ENCODE results near the gene RWDD4.

RWDD4 gene

DNA sequence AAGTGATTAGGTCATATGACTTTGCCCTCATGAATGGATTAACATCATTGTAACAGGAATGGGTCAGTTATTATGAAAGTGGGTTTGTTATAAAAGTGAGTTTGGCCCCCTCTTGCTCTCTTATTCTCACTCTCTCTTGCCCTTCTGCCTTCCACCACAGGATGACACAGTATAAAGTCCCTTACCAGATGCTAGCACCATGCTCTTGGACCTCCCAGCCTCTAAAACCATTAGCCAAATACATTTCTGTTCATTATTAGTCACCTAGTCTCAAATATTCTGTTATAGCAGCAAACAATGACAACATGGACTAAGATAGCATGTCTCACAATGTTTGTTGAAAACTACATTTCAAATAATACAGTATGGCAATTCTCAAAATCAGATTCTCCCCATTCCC, 59.7 kb downstream of the RWDD4 start:
- no peak for DNase-seq

DNA sequence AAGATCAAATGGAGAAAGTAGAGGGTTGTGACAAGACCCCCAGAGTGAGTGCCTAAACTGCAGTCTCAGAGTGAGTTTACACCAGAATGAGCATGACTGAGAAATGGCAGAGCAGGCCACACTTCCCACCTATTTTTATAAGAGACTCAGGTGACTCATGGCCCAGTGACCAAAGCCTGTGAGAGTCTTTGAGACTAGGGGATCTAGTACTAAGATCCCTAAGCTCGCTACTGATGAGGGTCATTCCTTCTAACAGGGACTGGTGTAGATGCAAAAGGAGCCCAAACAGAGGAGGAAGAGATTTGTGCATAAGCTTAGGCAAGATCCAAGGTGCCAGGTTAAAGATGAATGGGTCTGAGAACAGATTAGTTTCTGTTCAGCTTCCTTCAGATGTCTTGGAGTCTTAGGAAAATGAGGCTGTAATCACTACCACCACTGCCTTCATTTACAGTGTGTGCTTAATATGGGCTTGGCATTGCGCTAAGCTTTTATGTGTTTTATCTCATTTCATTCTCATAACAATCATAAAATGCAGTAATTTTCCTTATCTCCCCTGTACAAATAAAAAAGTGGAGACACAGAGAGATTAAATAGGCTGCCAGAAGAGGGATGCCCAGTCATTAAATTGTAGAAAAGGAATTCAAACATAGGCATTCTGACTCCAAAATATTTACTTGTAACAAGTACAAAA, 62.8 kb downstream of the RWDD4 start:
- DNase-seq, result no peak

DNA sequence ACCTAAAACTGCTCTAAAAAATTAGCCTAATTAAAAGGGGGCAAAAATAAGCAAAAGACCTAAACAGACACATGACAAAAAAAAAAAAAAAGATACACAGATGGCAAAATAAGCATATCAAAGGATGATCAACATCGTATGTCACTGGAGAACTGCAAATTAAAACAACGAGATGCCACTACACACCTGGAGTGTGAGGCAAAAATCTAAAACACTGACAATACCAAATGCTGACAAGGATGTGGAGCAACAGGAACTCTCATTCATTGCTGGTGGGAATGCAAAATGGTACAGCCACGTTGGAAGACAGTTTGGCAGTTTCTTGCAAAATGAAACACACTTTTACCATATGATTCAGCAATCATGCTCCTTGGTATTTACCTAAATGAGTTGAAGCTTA, 64.2 kb downstream of the RWDD4 start:
- DNase-seq, result no peak

DNA sequence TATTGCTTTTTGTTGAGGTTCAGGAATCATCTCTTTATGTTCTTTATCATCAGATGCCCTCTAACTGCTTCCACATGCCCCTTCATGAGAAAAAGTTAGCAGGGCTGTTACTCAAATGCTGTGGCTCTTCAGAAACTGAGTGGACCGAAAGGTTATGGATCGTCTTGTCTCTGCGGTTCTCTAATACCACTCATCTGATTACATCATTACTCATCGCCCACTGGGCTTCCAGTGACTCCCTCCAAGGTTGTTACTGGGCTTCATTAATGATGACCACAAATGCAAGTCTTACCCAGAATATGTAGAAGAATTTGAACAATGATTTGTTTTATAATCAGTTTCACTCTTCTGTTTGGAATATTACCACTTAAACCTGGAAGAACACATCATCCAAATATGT, 67.7 kb downstream of the RWDD4 start:
- DNase-seq, result no peak

Data from CD4-positive, alpha-beta T cell treated with Interleukin-4 for 4 hours (primary cell).